GM10266 (cell line): ENCODE measurements around the gene SCN4B.

ENCODE experiments used
- DNase-seq: peaks from one replicate; pipeline ENCODE4 v3.0.0; 2012; ENCODE audit errors: extremely low spot score
- TF ChIP-seq, protein P1 (sequence below): IDR thresholded peaks from 2 replicates; pipeline ENCODE4 v1.5.1; 2012; ENCODE audit warnings: mild to moderate bottlenecking, low read depth; ENCODE audit not compliant: control insufficient read depth, insufficient read depth; ENCODE audit errors: missing control alignments

SCN4B gene

DNA sequence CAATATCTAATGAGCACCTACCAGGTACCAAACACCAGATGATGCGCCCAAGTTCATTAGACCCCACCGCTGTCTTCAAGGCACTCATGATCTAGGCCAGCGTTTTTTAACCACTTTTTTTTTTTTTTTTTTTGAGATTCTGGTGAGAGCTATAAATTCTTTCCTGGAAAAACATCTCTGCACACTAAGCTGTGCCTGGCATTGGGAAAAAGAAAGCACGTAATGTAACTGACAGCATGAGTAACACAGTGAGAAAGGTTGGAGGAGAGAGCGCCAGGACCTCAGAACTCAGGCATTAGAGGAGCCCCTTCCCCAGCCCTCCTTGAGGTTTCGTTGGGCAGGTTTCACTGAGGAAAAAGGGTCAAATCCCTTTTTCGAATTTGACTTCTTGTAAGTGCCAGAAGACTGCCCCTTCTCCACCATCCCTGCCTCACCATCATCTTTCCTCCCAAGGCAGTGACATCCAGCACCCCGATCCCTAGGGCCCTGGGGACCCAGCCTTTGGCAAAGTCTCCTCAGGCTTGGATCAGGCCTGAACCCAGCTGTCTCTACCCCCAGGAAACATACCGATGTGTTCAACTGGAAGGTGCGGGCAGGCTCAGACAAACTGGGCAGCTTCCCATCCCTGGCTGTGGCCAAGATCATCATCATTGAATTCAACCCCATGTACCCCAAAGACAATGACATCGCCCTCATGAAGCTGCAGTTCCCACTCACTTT, 39.8 kb downstream of the SCN4B start:
- DNase-seq, result no peak
- TF ChIP-seq, protein P1, sequence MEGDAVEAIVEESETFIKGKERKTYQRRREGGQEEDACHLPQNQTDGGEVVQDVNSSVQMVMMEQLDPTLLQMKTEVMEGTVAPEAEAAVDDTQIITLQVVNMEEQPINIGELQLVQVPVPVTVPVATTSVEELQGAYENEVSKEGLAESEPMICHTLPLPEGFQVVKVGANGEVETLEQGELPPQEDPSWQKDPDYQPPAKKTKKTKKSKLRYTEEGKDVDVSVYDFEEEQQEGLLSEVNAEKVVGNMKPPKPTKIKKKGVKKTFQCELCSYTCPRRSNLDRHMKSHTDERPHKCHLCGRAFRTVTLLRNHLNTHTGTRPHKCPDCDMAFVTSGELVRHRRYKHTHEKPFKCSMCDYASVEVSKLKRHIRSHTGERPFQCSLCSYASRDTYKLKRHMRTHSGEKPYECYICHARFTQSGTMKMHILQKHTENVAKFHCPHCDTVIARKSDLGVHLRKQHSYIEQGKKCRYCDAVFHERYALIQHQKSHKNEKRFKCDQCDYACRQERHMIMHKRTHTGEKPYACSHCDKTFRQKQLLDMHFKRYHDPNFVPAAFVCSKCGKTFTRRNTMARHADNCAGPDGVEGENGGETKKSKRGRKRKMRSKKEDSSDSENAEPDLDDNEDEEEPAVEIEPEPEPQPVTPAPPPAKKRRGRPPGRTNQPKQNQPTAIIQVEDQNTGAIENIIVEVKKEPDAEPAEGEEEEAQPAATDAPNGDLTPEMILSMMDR, result no peak

DNA sequence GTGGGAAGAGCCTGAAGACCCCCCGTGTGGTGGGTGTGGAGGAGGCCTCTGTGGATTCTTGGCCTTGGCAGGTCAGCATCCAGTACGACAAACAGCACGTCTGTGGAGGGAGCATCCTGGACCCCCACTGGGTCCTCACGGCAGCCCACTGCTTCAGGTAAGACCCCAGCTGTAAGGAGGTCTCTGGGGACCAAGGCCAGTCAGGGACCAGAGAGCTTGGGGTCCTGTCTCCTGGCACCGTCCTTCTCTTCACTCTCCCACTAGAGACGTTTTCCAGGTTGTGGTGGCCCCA, 40.9 kb downstream of the SCN4B start:
- TF ChIP-seq, protein P1, result no peak
- no peak for DNase-seq

DNA sequence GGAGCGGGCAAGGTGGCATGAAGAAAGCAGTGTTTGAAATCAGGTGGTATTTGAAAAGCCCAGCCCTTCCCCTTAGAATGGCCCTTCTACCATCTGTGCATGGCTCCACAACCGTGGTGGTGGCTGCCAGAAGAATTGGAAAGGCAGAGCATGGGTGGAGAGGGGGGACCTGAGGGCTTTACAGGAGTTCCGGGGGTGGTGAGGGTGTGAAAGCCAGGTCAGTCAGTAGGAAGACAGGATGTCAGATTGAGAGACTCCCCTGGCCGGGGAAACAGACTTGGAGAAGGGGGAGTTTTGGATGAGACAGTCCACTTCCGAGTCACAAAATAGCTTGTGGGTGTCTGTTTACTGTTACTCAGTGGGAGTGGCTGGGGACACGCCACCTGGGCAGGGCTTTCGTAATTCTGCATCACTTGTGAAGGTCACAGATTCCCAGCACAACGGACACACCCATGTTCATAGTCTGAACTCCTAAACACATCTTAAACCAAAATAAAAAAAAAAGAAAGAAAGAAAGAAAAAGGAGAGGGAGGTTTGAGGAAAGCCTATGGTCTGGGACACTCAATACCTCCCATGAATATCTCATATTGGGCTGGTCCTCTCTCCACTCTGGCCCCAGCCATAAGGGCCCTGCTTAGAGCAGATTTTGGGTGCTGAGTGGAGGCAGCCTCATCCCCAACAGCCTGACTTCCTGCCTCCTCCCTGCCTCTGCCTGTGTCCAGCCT, 41.4 kb downstream of the SCN4B start:
- no peak for DNase-seq
- TF ChIP-seq, protein P1, result no peak

DNA sequence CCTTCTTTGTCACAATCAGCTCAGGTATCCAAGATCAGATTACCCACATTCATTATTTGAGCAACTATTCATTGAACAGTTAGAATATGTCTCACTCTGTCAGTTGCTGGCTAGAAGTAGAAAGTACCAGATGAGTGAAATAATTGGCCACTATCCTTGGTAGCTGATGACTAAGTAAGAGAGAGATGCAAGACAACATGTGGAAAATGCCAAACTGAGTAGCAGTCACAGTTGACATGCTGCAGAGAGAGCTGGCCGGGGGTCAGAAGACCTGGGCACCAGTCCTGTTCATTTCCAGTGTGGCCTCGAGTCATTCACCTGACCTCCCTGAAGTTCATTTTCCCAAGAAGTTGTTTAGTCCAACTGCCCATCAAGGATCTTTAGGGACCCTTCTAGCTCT, 43.4 kb downstream of the SCN4B start:
- DNase-seq, result no peak

DNA sequence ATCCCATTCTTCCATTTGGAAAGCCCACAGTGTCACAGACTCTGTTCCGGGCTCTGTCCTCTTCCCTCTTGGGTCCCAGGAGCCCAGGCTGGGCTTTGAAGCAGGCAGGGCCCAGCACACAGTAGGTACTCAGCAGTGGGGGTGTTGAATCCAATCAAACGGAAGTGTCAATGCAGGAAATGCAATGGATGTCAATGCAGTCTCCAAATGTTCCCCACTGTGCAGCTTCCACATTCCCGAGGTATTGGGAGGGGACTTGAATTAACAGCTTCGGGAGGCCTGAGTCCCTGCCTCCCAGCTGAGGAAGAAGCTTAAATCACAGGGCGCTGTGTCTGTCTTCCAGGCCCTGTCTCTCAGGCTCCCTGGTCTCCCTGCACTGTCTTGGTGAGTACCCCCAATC, 44.1 kb downstream of the SCN4B start:
- DNase-seq, result no peak
- TF ChIP-seq, protein P1, result no peak

More for the DNA sequence above, 43.4 kb downstream of the SCN4B start:
- TF ChIP-seq, protein P1, result no peak

DNA sequence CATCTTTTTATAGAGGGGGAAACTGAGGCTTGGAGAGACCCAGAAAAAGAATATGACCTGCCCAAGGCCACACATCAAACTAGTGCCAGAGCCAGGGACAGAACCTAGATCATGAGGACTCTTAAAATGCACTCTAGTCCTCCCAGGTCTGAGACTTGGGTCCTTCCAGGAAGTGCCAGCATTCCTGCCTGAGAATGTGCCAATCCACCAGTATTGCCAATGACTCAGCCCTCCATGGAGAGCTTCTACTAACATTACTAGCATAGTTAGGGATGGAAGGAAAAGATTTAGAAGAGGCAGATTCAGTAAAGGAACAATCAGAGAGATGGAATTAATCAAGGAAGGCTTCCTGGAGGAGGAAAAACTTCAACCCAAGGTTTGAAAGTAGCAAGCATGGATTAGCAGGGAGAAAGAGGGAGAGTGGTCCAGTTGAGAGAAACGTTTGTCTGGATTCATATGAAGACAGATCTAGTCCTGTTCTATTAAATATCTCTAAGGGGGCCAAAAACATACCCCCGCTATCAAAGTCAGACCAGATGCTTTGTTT, 45.8 kb downstream of the SCN4B start:
- no peak for DNase-seq
- TF ChIP-seq, protein P1, result no peak
